ENCODE data around the gene RABGGTB.
"Not testable (repeated sequence)": the region's sequence is repeated elsewhere in the genome, so short reads cannot be mapped to it uniquely, and the experiment has no call there.

- TF ChIP-seq, protein P1, sequence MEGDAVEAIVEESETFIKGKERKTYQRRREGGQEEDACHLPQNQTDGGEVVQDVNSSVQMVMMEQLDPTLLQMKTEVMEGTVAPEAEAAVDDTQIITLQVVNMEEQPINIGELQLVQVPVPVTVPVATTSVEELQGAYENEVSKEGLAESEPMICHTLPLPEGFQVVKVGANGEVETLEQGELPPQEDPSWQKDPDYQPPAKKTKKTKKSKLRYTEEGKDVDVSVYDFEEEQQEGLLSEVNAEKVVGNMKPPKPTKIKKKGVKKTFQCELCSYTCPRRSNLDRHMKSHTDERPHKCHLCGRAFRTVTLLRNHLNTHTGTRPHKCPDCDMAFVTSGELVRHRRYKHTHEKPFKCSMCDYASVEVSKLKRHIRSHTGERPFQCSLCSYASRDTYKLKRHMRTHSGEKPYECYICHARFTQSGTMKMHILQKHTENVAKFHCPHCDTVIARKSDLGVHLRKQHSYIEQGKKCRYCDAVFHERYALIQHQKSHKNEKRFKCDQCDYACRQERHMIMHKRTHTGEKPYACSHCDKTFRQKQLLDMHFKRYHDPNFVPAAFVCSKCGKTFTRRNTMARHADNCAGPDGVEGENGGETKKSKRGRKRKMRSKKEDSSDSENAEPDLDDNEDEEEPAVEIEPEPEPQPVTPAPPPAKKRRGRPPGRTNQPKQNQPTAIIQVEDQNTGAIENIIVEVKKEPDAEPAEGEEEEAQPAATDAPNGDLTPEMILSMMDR (IDR thresholded peaks at IDR 0.05): not testable (repeated sequence)
- not testable (repeated sequence) for TF ChIP-seq POLR2A (IDR thresholded peaks at IDR 0.05)
Measured at GRCh38 chr1:75810113-75810512, 24.1 kb downstream of the RABGGTB start.

All from thyroid gland (tissue), 4 donors.